Neural cell (in vitro differentiated cells): ENCODE results near the gene CPA2. TPM values are rescaled to one million over a fixed set of nuclear protein-coding genes. Genes with fewer than 3 reads are reported as not detected.
"Not testable (repeated sequence)": the region's sequence is repeated elsewhere in the genome, so short reads cannot be mapped to it uniquely, and the experiment has no call there.

Experiments used
- H2AFZ ChIP-seq: fragments of 200-600, 300-800 bp; sonication (generic), shearing (Covaris generic); 2 replicates; pipeline ENCODE4 v1.6.0; 2014; ENCODE audit warnings: low read depth, mild to moderate bottlenecking, antibody characterized with exemption, low read length, moderate library complexity
- H3F3A ChIP-seq: fragments of 200-600 bp; shearing (Covaris generic); 2 replicates; pipeline ENCODE4 v1.6.1; 2016; ENCODE audit warnings: mild to moderate bottlenecking, moderate library complexity, mixed read lengths, antibody characterized with exemption, low read length; ENCODE audit not compliant: insufficient read depth, poor library complexity, severe bottlenecking
- H3K27ac ChIP-seq: fragments of 200-600, 300-800 bp; sonication (generic), shearing (Covaris generic); 2 replicates; pipeline ENCODE4 v1.5.1; 2014; ENCODE audit warnings: mild to moderate bottlenecking, low read length, moderate library complexity
- H3K27me3 ChIP-seq: fragments of 300-800, 200-600 bp; sonication (generic), shearing (Covaris generic); 2 replicates; pipeline ENCODE4 v1.6.0; 2014; ENCODE audit warnings: mild to moderate bottlenecking, low read depth, low read length, moderate library complexity; ENCODE audit not compliant: insufficient read depth
- H3K36me3 ChIP-seq: fragments of 300-800, 200-600 bp; sonication (generic), shearing (Covaris generic); 2 replicates; pipeline ENCODE4 v1.5.1; 2014; ENCODE audit warnings: mild to moderate bottlenecking, antibody characterized with exemption, low read length, moderate library complexity; ENCODE audit not compliant: insufficient read depth
- H3K4me2 ChIP-seq: fragments of 300-800, 200-600 bp; sonication (generic), shearing (Covaris generic); 2 replicates; pipeline ENCODE4 v1.6.0; 2014; ENCODE audit warnings: mild to moderate bottlenecking, low read length
- H3K4me3 ChIP-seq: fragments of 300-800, 200-600 bp; sonication (generic), shearing (Covaris generic); 2 replicates; pipeline ENCODE4 v1.5.1; 2014; ENCODE audit warnings: mild to moderate bottlenecking, low read length, moderate library complexity
- H3K79me2 ChIP-seq: fragments of 200-600 bp; shearing (Covaris generic); replicated peaks from 2 replicates; pipeline ENCODE4 v1.6.0; 2014; ENCODE audit warnings: mild to moderate bottlenecking, low read length, moderate library complexity; ENCODE audit not compliant: insufficient read depth
- H3K9ac ChIP-seq: fragments of 300-800, 200-600 bp; sonication (generic), shearing (Covaris generic); 2 replicates; pipeline ENCODE4 v1.6.1; 2016; ENCODE audit warnings: mild to moderate bottlenecking, low read length, mixed read lengths
- H3K9me2 ChIP-seq: fragments of 200-600 bp; shearing (Covaris generic); 2 replicates; pipeline ENCODE4 v1.6.1; 2016; ENCODE audit warnings: mild to moderate bottlenecking, low read length, mixed read lengths; ENCODE audit not compliant: insufficient read depth
- H3K9me3 ChIP-seq: fragments of 200-600, 300-800 bp; sonication (generic), shearing (Covaris generic); 2 replicates; pipeline ENCODE4 v1.6.1; 2016; ENCODE audit warnings: mild to moderate bottlenecking, mixed run types, low read length, moderate library complexity, mixed read lengths
- H4K20me1 ChIP-seq: fragments of 200-600 bp; shearing (Covaris generic); 2 replicates; pipeline ENCODE4 v1.6.1; 2016; ENCODE audit warnings: mild to moderate bottlenecking, mixed run types; ENCODE audit not compliant: insufficient read depth
- EP300 ChIP-seq: fragments of 450-650 bp; conservative IDR thresholded peaks from 2 replicates; pipeline ENCODE4 v1.6.1; 2014; ENCODE audit warnings: antibody characterized with exemption, mild to moderate bottlenecking, moderate library complexity; ENCODE audit not compliant: poor library complexity, severe bottlenecking
- EZH2 ChIP-seq: fragments of 200-600, 300-800 bp; shearing (Covaris generic), sonication (generic); IDR thresholded peaks from 2 replicates; pipeline ENCODE4 v1.6.1; 2014; ENCODE audit warnings: antibody characterized with exemption, low read length, borderline replicate concordance, mild to moderate bottlenecking; ENCODE audit not compliant: insufficient read depth, poor library complexity, severe bottlenecking
- MXI1 ChIP-seq: fragments of 450-650 bp; conservative IDR thresholded peaks from 2 replicates; pipeline ENCODE4 v1.6.1; 2014; ENCODE audit warnings: antibody characterized with exemption, mild to moderate bottlenecking; ENCODE audit not compliant: poor library complexity, severe bottlenecking
- POLR2AphosphoS5 ChIP-seq: IDR thresholded peaks from 2 replicates; pipeline ENCODE4 v1.6.1; 2012
- RAD21 ChIP-seq: fragments of 450-650 bp; conservative IDR thresholded peaks from 2 replicates; pipeline ENCODE4 v1.6.1; 2014; ENCODE audit warnings: antibody characterized with exemption, mild to moderate bottlenecking, moderate library complexity
- SMC3 ChIP-seq: fragments of 450-650 bp; conservative IDR thresholded peaks from 2 replicates; pipeline ENCODE4 v1.6.1; 2014; ENCODE audit warnings: antibody characterized with exemption, mild to moderate bottlenecking, moderate library complexity; ENCODE audit not compliant: poor library complexity
- TAF1 ChIP-seq: IDR thresholded peaks from 2 replicates; pipeline ENCODE4 v1.6.1; 2012; ENCODE audit warnings: low read depth
- polyA plus RNA-seq: library from polyadenylated mRNA; depleted of rRNA; stranded (reverse); fragments of >200 nt; gene quantifications from 2 replicates; pipeline ENCODE4 v1.2.3, GENCODE V29; 2014
- TF ChIP-seq, protein P1 (sequence below): IDR thresholded peaks from 2 replicates; pipeline ENCODE4 v1.6.1; 2012; ENCODE audit warnings: borderline replicate concordance
- TF ChIP-seq, protein P2 (sequence below): fragments of 450-650 bp; IDR thresholded peaks from 2 replicates; pipeline ENCODE4 v1.5.1; 2014; ENCODE audit warnings: antibody characterized with exemption, mild to moderate bottlenecking, moderate library complexity; ENCODE audit not compliant: poor library complexity, severe bottlenecking

Gene CPA2
- polyA plus RNA-seq, 1 donor from 2014 or later = 0.41 TPM

- Histone ChIP-seq H3K36me3 (no peaks in the 10 kb centered on the region), H3K27ac (no peak overlapping the region), H3K9me2 (no peaks in the 10 kb centered on the region), H3K4me2 (no peak overlapping the region), H2AFZ (no peak overlapping the region), H3K79me2 (no peaks in the 10 kb centered on the region), H4K20me1 (no peaks in the 10 kb centered on the region), H3K4me3 (no peak overlapping the region), H3K9me3 (no peaks in the 10 kb centered on the region), H3K9ac (no peak overlapping the region), H3F3A (no peaks in the 10 kb centered on the region), H3K27me3 (no peaks in the 10 kb centered on the region)
- no peak for TF ChIP-seq POLR2AphosphoS5
- TF ChIP-seq, protein P1, sequence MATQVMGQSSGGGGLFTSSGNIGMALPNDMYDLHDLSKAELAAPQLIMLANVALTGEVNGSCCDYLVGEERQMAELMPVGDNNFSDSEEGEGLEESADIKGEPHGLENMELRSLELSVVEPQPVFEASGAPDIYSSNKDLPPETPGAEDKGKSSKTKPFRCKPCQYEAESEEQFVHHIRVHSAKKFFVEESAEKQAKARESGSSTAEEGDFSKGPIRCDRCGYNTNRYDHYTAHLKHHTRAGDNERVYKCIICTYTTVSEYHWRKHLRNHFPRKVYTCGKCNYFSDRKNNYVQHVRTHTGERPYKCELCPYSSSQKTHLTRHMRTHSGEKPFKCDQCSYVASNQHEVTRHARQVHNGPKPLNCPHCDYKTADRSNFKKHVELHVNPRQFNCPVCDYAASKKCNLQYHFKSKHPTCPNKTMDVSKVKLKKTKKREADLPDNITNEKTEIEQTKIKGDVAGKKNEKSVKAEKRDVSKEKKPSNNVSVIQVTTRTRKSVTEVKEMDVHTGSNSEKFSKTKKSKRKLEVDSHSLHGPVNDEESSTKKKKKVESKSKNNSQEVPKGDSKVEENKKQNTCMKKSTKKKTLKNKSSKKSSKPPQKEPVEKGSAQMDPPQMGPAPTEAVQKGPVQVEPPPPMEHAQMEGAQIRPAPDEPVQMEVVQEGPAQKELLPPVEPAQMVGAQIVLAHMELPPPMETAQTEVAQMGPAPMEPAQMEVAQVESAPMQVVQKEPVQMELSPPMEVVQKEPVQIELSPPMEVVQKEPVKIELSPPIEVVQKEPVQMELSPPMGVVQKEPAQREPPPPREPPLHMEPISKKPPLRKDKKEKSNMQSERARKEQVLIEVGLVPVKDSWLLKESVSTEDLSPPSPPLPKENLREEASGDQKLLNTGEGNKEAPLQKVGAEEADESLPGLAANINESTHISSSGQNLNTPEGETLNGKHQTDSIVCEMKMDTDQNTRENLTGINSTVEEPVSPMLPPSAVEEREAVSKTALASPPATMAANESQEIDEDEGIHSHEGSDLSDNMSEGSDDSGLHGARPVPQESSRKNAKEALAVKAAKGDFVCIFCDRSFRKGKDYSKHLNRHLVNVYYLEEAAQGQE = no peak
- no peak for TF ChIP-seq TAF1
- no peak for TF ChIP-seq RAD21
- TF ChIP-seq, protein P2, sequence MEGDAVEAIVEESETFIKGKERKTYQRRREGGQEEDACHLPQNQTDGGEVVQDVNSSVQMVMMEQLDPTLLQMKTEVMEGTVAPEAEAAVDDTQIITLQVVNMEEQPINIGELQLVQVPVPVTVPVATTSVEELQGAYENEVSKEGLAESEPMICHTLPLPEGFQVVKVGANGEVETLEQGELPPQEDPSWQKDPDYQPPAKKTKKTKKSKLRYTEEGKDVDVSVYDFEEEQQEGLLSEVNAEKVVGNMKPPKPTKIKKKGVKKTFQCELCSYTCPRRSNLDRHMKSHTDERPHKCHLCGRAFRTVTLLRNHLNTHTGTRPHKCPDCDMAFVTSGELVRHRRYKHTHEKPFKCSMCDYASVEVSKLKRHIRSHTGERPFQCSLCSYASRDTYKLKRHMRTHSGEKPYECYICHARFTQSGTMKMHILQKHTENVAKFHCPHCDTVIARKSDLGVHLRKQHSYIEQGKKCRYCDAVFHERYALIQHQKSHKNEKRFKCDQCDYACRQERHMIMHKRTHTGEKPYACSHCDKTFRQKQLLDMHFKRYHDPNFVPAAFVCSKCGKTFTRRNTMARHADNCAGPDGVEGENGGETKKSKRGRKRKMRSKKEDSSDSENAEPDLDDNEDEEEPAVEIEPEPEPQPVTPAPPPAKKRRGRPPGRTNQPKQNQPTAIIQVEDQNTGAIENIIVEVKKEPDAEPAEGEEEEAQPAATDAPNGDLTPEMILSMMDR = no peak
- TF ChIP-seq SMC3 = no peak
- no peak for TF ChIP-seq EP300
- no peak for TF ChIP-seq MXI1
- TF ChIP-seq EZH2 = no peak
Measured at GRCh38 chr7:130232209-130232608, 34.5 kb upstream of the CPA2 start.

- H3K4me3 ChIP-seq = no peak overlapping the region
- H3K36me3 ChIP-seq = no peaks in the 10 kb centered on the region
- no peaks in the 10 kb centered on the region for H4K20me1 ChIP-seq
- H3K9ac ChIP-seq = no peak overlapping the region
- no peaks in the 10 kb centered on the region for H3K9me2 ChIP-seq
- no peaks in the 10 kb centered on the region for H3K9me3 ChIP-seq
- H3K27me3 ChIP-seq = no peaks in the 10 kb centered on the region
- no peak overlapping the region for H3K4me2 ChIP-seq
- no peak overlapping the region for H3K27ac ChIP-seq
- H3F3A ChIP-seq = no peaks in the 10 kb centered on the region
- TF ChIP-seq POLR2AphosphoS5 = no peak
- TF ChIP-seq, protein P1 = no peak
- TF ChIP-seq, protein P2 = no peak
- no peak for TF ChIP-seq MXI1
- no peak overlapping the region for H2AFZ ChIP-seq
- no peaks in the 10 kb centered on the region for H3K79me2 ChIP-seq
Measured at GRCh38 chr7:130234078-130234477, 32.6 kb upstream of the CPA2 start.

GRCh38 chr7:130236361-130236760 lies 30.3 kb upstream of the CPA2 start:
- not testable (repeated sequence) for H3K27me3 ChIP-seq, H3K9ac ChIP-seq

More at GRCh38 chr7:130236361-130236760, 30.3 kb upstream of the CPA2 start:
- not testable (repeated sequence) for H3K79me2 ChIP-seq, H3K9me2 ChIP-seq, H4K20me1 ChIP-seq, H3K27ac ChIP-seq, H3K9me3 ChIP-seq, H3K36me3 ChIP-seq, H3K4me2 ChIP-seq, H3F3A ChIP-seq, H3K4me3 ChIP-seq, H2AFZ ChIP-seq
